GM19025 (cell line): Measurements from ENCODE around the gene INTS6.
"Not testable (repeated sequence)": the region's sequence is repeated elsewhere in the genome, so short reads cannot be mapped to it uniquely, and the experiment has no call there.

Experiments
- ATAC-seq: cut with Tn5 transposase; IDR thresholded peaks from one replicate; pipeline ENCODE4 v1.9.1; 2021; ENCODE audit warnings: mild to moderate bottlenecking, low read depth, moderate library complexity; ENCODE audit not compliant: unreplicated experiment

INTS6 gene

DNA sequence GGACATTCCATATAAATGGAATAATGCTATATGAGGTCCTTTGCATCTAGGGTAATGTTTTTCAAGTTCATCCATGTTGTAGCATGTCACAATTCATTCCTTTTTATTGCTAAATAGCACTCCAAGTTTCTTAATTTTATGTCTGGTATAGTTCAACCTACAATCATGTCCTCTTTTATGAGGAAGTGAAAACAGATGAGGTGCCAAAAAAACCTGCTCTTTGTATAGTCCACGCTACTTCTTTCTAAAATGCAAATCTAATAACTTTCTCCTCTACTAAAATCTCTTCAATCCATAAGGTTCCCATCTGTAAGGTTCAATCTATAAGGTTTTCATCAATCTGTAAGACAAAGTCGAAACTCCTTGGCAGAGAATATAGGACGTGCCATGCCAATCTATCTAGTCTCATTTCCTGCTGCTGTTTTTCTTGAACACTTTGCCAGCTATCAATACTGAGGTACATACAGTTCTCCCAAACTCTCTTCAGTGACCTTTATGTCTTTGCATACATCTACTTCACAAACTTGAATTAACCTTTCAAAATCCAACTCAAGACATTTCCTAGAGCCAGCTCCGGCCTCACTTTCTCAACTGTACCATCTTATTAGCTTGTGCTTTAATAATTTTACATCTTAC, 33.7 kb downstream of the INTS6 start:
- peak; percentile 44 for ATAC-seq

DNA sequence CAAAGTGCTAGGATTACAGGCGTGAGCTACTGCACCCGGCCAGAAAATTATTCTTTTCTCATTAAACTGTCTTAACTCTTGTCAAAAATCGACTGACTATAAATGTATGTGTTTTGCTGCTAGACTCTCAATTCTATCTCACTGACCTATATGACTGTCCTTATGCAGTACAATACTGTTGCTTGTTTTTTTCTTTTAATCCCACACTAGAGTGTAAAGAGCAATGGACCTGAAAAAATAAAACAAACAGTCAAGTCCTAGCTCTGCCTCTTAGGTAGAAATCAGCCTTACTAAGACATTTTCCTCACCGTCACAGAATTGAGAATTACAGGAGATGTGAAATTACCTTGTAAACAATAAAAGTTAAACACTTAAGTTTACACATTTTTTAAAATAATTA, 35.1 kb downstream of the INTS6 start:
- ATAC-seq = no peak

DNA sequence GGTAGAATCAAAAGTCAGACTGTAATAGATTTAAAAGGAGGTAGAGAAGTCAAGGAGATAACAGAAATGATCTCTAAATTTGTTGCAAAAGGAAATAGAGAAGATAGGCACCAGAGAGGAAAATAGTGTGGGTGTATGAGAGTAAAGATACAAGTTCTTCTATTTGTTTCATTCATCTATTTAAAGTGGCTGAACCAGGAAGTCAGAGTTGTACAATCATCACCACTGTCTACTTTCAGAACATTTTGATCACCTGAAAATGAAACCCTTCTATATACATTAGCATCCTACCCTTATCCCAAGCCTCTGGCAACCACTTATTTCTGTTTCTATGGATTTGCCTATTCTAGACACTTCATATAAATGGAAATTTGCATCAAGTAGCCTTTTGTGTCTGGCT, 36.7 kb downstream of the INTS6 start:
- ATAC-seq = no peak

DNA sequence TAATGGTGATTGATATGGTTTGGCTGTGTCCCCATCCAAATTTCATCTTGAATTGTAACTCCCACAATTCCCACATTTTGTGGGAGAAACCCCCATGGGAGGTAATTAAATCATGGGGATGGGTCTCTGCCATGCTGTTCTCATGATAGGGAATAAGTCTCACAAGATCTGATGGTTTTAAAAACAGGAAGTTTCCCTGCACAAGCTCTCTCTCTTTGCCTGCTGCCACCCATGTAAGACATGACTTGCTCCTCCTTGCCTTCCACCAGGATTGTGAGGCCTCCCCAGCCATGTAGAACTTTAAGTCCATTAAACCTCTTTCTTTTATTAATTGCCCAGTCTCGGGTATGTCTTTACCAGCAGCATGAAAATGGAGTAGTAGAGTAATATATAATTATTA, 37.5 kb downstream of the INTS6 start:
- not testable (repeated sequence) for ATAC-seq

DNA sequence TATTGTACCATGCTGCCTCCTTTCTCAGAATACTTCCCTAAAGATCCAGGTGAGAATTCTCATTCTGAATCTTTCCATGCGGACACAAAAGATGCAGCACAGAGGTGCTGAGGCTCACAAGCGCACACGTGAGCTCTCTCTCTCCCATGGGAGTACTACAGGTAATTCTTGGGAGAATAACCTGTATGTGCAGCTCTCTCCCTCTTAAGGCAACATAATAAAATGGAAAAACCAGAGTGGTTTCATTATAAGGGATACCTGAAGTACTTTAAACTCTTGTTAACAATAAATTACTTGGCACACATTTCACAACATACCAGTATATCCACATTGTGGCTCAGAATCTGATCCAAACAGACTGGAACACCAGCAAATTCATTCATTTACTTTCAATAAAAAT, 40.4 kb downstream of the INTS6 start:
- ATAC-seq = no peak

DNA sequence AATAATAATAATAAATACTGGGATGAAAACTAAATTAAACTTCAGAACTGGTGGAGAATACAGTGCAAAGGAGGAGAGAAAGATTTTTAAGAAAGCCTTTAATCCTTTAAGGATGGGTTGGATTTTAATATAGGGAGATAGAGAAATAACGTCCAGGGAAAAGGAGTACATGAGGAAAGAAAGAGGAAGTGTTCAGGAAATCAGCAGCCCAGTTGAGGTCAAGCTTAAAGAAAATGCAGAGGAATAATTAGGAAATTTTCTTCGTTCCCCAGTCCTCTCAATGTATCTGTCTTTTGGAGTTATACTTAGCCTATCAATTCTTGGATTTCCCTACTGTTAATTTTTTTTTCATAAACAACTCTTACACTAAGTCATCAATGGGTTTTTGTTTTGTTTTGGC, 47.7 kb downstream of the INTS6 start:
- ATAC-seq = no peak

DNA sequence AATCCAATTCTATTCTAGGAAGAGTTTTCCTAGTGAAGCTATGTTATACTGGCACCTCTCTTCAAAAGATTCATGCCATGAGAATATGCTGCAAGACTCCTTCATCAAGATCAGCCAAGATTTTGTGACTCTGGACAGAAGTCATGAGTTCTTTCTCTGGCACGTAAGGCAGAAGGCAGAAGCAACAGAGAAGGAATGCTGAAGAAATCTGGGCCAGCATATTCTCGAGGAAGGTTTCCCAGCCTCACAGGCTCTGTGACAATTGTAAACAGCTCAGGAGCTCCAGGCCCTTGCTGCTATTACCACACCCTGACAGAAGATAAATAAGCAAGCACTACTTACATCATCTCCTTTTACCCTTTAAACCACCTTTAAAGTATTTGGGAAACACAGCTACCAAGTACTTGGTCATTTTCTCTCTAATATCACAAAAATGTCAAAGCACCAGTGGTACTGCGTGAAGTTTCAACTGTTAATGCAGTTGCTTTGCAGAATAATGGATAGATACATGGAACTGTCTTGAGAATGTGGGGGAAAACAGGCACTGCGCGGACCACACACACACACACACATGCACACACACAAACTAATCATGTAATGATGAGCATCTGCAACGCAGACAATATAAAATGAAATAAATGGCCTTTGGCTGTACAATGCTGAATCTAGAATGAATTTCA, 55.4 kb downstream of the INTS6 start:
- ATAC-seq = no peak

DNA sequence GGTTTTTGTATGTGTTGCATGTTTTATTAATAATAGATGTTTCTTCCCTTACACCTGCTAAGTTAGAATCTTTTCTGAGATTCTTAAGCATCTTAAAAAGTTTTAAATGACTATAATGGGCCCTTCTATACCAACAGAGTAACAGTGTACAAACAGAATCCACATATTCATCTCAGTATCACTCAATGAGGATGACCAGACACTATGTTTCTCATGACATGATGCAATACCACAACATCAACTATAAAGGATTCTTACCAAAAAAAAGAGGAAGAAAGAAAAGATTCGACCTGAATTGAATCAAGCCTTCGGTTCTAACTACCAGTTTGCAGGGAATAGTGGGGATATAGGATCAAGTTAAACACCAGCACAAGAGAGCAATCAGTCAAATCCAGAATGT, 56.5 kb downstream of the INTS6 start:
- ATAC-seq = no peak

DNA sequence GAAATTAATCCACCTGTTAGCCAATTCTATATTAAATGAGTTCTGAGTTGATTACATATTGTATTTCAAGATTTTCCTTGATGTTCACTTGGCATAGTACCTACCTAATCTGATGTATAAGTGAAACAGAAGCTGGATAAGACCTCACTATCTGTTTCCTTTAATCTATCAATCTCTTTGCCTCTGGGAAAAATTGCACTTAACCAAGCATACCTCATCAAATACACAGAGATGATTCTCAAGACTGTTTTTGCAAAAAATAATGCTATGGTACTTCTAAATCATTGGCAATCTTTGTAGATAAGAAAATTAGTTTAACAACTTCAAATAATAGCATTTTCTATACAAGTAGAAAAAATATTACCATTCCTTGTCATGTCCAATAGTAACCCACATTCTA, 58.1 kb downstream of the INTS6 start:
- ATAC-seq = no peak

DNA sequence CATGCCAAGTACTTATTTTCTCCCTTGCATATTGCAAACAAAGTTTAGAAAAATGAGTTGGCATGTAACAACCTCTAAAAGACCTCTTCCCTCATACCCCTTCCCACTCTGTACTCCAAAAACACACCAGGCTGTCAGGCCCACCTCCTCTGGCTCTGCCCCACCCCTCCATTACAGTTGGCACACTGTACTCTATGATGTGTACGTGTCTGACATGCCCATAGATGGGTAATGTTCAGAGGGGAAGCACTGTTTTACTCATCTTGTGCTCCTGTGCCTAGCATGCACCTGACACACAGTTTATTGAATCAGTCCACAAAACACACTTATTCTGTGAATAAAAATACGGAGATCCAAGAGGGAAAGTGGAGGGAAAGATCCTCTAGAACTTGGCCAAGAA, 67.7 kb downstream of the INTS6 start:
- ATAC-seq = no peak

DNA sequence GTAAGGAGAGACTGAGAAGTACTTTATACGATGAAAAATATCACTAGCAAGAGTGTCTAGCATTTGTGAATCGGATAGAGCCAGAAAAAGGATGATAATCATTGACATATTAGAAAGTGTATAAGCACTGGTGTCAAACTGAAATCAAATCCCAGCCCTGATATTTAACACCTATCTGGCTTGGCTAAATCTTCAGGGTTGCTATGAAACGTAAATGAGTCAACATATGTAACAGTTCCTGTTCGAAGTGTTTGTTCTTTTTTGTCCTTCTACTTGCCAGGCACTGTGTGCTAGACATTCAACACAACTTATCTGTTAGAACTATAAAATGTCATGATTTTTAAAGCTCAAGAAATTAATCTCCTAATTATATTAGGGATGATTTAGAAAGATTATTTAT, 72.6 kb downstream of the INTS6 start:
- ATAC-seq = no peak

DNA sequence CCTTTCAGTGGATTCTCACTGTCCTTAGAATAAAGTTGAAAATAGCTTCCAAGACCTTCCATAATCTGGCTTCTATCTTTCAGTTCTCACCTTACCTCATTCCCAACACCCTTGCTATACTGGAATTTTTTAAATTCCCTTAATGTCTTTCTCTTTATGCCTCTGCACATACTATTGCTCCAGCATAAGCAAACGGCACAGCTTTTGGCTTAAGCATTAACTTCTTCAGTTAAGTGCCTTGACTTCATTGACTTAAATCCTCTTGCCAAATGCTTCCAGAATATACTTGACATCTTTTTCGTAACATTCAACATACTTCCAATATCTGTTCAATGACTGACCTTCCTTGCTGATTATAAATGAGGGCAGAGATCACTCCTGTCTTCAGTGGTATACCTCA, 79.4 kb downstream of the INTS6 start:
- no peak for ATAC-seq

DNA sequence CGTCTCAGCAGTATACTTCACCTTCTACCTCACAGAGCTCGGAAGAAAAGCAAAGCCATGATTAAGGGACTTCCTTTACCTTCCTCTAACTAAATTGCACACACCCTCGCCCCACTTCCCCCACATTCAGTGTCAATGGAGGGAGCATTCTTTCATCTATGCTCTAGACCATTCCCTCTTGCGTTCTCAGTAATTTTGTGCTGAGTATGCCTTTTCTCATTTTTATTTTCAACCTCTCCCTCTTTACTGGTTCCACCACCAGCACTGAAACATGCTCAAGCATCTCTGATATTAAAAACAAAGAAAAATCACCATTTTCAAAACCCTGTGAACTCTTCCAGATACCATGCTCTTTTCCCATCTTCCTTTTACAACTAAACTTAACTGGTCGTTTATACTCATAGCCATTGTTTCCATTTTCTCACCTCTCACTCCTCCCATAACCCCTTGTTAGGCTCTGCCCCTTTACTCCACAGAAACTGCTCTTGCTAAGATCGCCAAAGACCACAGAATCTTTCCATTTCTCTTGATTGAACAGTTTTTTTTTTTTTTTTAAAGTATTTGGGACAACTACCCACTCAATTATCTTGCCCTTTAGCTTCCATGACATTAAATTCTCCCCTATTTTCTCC, 81.0 kb downstream of the INTS6 start:
- no peak for ATAC-seq

DNA sequence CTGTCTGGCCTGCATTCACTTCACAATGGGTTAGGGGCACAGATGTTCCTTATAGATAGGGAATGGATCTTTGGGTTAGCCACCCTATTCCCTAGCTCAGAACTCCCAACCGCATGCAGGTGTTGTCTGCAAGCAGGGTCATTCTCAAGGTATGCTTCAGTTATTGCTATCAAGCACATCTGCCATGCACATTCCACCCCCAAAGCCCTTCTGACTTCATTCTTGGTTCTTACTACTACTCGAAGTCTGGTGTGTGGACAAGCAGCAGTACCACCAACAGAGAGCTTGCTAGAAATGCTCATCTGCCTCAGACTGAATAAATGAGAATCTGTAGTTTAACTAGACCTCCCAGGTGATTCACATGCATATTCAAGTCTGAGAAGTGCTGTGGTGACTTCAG, 82.0 kb downstream of the INTS6 start:
- ATAC-seq = no peak

DNA sequence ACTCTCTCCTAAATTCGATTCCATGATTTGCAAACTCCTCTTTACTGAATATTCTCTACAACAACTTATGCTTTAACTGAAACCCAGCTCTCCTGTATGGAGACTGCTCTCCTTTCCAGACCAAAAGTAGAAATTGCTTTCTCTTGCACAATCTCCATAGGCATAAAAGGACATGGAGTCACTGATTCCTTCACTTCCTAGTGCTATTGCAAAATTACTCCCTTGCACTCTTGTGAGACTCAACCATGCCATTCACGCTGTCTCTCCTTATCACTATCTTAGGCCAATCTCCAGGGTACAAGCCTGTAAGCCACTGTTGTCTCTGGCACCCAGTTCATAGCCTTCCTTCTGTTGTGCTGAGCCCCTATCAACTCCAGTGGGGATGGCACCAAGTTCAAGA, 82.7 kb downstream of the INTS6 start:
- no peak for ATAC-seq

DNA sequence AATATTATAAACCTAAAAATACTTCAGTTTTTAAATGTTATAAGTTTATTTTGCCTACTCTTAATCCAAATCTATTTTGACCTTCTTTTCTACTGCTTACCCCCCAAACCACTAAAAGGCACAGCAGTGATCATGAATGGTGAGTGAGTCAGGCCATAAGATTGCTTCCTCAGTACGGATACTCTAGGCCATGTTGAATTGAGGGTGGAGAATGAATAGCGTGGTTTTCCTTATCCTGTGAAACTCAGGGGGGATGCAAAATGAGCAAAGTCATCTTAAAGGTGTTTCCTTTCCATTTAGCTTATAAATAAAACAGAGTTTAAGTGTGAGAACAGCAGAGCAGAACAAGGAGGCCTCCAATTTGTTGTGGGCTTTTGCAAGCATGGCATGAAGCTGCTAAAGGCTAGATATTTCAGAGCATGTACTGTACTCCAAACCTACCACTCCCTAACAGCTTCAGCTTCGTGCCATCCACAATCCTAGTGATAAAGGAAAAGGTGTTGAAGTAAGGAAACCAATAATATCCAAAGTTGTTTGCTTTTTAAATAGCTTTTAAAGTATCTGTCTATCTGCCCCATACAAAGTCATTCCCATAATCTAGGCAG, 88.3 kb downstream of the INTS6 start:
- ATAC-seq = no peak

DNA sequence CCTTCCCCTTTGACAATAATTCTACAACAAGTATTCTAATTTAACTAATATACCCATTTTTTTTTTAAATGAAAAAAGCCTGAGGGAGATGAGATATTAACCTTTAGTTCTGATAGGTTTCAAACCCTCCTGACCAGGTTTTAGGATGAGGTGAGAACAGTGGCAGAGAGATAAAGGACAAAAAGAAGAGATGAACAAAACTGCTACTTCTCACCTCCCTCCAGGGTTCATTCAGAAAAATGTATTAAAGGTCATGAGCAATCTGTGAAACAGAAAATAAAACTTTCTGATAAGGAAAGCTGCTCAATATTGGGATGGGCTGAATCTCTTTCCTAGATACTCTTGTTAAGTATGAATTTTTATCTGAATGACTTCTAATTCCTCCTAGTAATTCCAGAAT, 89.2 kb downstream of the INTS6 start:
- ATAC-seq = no peak

DNA sequence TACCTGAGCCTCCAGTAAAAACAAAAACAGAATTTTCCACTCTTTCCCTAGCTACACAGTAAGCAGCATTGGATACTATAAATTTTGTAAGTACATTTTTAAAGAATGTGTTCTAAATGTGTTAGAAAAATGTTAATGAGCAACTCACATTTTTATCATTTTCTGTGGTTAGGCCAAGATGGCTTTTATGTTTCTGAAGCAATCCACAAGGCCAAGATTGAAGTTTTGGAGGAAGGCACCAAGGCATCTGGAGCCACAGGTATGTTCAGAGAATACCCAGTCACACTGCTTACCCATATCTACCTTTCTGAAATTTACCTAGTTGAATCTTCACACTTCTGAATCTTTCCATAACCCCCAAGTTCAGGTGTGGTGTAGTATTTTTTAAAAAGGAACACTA, 91.7 kb downstream of the INTS6 start:
- no peak for ATAC-seq

DNA sequence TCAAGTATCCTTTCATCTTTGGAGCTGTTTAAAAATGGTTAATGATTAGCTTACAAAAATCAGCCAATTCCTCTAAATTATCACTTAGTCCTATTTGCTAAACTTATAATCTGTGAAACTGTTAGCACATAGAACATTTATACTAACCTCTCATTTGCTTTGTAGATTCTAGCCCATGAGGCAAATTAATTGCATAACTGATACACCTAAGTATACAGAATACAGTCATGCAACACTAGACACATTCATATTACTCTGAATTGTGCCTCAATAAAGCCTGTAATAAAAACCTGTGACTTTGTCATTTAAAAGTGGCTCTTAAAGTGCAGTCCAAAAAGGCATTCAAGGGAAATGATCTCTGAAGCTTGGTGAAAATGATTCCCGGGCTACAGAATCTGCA, 92.3 kb downstream of the INTS6 start:
- ATAC-seq = no peak

DNA sequence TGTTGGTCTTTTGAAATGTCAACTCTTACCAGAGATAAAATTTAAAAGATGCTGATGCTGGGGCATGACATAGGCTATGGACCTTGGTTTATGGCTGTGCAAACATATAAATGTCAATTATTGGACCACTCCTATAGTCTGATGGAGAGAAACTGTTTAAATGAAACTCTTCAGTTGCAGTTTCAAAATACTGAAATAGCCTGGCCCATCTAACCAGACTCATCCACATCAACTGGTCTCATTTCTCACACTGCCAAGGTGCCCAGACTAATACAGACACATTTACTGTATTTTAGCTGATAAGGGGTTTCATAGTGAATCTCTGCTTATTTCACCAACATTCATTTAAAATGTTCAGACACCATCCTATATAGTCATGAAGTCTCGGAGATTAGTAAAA, 93.5 kb downstream of the INTS6 start:
- no peak for ATAC-seq

DNA sequence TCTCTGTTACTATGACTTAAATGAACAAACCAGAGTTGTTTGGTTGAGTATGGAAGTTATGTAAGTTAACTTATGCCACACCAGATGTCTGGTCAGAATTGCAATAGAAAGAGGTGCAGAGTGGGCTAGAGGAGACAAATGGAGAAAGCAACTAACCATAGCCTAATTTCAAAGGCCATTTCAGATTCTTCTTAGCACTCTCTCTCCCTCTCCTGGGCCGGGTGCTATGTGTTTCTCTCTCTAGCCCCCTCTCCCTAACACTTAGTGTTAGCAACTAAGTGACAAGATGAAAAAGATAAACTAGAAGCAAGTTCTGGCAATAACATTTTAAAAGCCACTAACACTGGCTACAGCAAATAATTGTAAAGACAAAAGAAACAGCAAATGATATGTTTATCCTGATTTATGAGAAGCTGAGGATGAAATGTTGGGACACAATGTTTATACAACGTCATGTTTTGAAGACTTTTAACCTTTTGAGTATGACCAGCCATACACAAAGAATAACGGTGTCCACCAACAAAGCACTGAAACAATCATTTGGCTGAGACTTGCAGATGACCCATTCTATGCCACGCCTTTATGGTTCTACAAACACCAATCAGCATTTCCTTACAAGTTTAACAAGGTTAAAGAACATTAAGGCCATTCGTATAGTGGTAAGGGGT, 94.8 kb downstream of the INTS6 start:
- no peak for ATAC-seq
